Astrocyte (in vitro differentiated cells and primary cell): ENCODE results near the gene CRACDL.

Source experiments
- EZH2 ChIP-seq: IDR thresholded peaks from 2 replicates; pipeline ENCODE4 v1.6.1; 2012; ENCODE audit warnings: mild to moderate bottlenecking, low read length, inconsistent platforms; ENCODE audit not compliant: insufficient read depth
- TF ChIP-seq, protein P1 (sequence below): IDR thresholded peaks from 2 replicates; pipeline ENCODE4 v1.5.1; 2011; ENCODE audit warnings: low read depth, mild to moderate bottlenecking, inconsistent platforms, low read length, moderate library complexity; ENCODE audit not compliant: insufficient read depth

DNA sequence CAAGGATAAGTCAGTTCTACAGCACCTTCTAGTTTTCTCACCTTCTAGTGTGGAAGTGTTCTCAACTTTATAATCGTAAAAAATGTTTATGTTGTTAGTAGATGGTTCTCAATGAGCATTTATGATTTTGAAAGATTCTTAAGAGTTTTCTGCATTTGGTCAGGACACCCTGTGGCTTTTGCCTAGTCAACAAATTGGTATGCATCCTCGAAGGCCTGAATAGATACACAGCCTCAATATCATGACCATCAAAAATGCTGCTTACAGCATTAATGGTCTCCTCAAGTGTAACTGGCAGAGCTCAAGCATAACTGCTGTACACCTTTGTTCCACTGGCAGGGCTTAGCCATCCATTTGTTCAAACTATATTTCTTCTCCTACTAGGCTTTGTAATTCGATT, 96.7 kb downstream of the CRACDL start:
- TF ChIP-seq, protein P1, sequence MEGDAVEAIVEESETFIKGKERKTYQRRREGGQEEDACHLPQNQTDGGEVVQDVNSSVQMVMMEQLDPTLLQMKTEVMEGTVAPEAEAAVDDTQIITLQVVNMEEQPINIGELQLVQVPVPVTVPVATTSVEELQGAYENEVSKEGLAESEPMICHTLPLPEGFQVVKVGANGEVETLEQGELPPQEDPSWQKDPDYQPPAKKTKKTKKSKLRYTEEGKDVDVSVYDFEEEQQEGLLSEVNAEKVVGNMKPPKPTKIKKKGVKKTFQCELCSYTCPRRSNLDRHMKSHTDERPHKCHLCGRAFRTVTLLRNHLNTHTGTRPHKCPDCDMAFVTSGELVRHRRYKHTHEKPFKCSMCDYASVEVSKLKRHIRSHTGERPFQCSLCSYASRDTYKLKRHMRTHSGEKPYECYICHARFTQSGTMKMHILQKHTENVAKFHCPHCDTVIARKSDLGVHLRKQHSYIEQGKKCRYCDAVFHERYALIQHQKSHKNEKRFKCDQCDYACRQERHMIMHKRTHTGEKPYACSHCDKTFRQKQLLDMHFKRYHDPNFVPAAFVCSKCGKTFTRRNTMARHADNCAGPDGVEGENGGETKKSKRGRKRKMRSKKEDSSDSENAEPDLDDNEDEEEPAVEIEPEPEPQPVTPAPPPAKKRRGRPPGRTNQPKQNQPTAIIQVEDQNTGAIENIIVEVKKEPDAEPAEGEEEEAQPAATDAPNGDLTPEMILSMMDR = no peak
- no peak for TF ChIP-seq EZH2
